ENCODE measurements around the gene CARD16.
"Not testable (repeated sequence)": the region's sequence is repeated elsewhere in the genome, so short reads cannot be mapped to it uniquely, and the experiment has no call there.

Gene CARD16

GRCh38 chr11:105042178-105042577 is 3.0 kb downstream of the CARD16 start:
- DNase-seq (ENCODE audit: low read depth), result no peak
- TF ChIP-seq, protein P1, sequence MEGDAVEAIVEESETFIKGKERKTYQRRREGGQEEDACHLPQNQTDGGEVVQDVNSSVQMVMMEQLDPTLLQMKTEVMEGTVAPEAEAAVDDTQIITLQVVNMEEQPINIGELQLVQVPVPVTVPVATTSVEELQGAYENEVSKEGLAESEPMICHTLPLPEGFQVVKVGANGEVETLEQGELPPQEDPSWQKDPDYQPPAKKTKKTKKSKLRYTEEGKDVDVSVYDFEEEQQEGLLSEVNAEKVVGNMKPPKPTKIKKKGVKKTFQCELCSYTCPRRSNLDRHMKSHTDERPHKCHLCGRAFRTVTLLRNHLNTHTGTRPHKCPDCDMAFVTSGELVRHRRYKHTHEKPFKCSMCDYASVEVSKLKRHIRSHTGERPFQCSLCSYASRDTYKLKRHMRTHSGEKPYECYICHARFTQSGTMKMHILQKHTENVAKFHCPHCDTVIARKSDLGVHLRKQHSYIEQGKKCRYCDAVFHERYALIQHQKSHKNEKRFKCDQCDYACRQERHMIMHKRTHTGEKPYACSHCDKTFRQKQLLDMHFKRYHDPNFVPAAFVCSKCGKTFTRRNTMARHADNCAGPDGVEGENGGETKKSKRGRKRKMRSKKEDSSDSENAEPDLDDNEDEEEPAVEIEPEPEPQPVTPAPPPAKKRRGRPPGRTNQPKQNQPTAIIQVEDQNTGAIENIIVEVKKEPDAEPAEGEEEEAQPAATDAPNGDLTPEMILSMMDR (conservative IDR thresholded peaks at IDR 0.05; ENCODE audit: control insufficient read depth, insufficient read depth, low read depth, low read length), result no peak
- H3K4me3 ChIP-seq (ENCODE audit: control insufficient read depth, low read depth, low read length), result no peak overlapping the region

DNA sequence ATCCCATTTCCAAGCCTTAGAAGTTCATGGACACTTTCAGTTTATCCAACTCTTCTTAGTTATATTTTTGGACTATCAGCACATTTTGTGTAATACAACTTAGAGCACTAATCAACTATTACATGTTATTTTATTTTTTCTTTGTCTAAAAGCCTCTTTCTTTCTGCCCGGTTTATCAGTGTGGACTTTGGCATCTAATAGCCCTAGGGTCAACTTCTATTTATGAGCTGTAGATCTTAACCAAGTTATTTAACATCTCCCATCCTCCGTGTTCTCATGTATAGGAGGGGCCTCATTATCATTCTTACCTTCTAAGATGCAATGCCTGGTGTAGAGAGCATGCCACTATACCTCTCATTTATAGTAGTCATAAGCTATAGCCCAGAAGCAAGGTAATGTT is 4.4 kb downstream of the CARD16 start:
- TF ChIP-seq, protein P1 (conservative IDR thresholded peaks at IDR 0.05; ENCODE audit: control insufficient read depth, insufficient read depth, low read depth, low read length), result no peak

GRCh38 chr11:105034813-105035620 is 10.1 kb downstream of the CARD16 start, which contains the start of gene CASP1:
TSS of gene CASP1 (minus strand) at chr11:105035144. CDS start at chr11:105035113, 31 bp downstream.
- DNase-seq (ENCODE audit: low read depth), result peak; percentile 83
- TF ChIP-seq, protein P1 (conservative IDR thresholded peaks at IDR 0.05; ENCODE audit: control insufficient read depth, insufficient read depth, low read depth, low read length), result no peak
- H3K4me3 ChIP-seq (ENCODE audit: control insufficient read depth, low read depth, low read length), result peak within 1 kb of the TSS; percentile 25

More for the DNA sequence above, 4.4 kb downstream of the CARD16 start:
- no peak for DNase-seq (ENCODE audit: low read depth)
- no peak overlapping the region for H3K4me3 ChIP-seq (ENCODE audit: control insufficient read depth, low read depth, low read length)

DNA sequence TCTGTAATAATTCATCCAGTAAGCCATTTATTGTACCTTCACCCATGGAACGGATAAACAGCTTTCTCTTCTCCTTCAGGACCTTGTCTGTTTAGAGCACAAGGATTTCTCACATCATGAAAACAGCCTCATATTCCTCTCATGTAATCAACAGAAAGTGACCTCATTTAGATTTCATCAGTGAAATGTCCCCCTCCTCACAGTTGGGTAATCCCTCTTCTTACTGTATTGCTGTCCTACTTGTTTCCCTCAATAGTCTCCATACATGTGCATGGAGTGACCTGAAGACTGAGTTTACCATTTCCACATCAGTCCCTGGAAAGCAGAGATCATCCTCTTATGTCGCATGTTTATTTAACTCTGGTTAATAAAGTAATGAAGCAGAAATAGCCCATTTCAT is 10.7 kb downstream of the CARD16 start:
- not testable (repeated sequence) for DNase-seq (ENCODE audit: low read depth); H3K4me3 ChIP-seq (ENCODE audit: control insufficient read depth, low read depth, low read length)

GRCh38 chr11:105033781-105034180 is 11.4 kb downstream of the CARD16 start:
- no peak for DNase-seq (ENCODE audit: low read depth)
- TF ChIP-seq, protein P1 (conservative IDR thresholded peaks at IDR 0.05; ENCODE audit: control insufficient read depth, insufficient read depth, low read depth, low read length), result no peak
- H3K4me3 ChIP-seq (ENCODE audit: control insufficient read depth, low read depth, low read length), result no peak overlapping the region

DNA sequence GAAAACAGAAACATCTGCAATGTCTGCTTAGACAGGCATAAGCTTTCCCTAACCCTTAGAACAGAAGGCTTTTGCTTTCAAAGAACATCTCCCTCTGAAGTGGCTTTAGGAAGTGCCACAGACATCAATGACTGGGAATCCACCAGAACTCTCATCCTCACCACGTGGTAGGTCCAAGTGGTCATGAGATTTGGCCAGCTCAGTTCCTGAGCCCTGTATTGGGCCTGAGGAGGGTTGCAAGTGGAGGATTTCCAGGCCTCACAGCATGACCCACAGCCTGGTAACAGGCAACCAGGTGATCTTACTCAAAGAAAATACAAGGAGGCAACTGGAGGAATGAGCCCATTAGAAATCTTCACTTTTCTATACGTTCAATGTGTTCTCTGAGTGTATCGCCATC is 11.8 kb downstream of the CARD16 start:
- no peak for DNase-seq (ENCODE audit: low read depth)
- no peak overlapping the region for H3K4me3 ChIP-seq (ENCODE audit: control insufficient read depth, low read depth, low read length)
- TF ChIP-seq, protein P1 (conservative IDR thresholded peaks at IDR 0.05; ENCODE audit: control insufficient read depth, insufficient read depth, low read depth, low read length), result no peak

- TF ChIP-seq, protein P1 (conservative IDR thresholded peaks at IDR 0.05; ENCODE audit: control insufficient read depth, insufficient read depth, low read depth, low read length), result no peak
- no peak overlapping the region for H3K4me3 ChIP-seq (ENCODE audit: control insufficient read depth, low read depth, low read length)
- no peak for DNase-seq (ENCODE audit: low read depth)
These were observed 12.6 kb downstream of the CARD16 start for GRCh38 chr11:105032495-105032894.
